ENCODE results near the gene AJAP1. TPM values are rescaled to one million over a fixed set of nuclear protein-coding genes. Genes with fewer than 3 reads are reported as not detected.

AJAP1 gene
- total and polyA plus RNA-seq, 2 of the 13 experiments (the other 11 are each of a cell fraction or from before 2014, with no cell fraction given), result not detected

- no peaks in the 10 kb centered on the region for H3K79me2 ChIP-seq (ENCODE audit: insufficient read depth, low read length)
- POLR2A ChIA-PET, result no interaction called here
- peaks cover 0 to 5% of the 10 kb centered on the region in 2 experiments; a peak in 2 of 5 replicates for H3K27me3 ChIP-seq (ENCODE audit: control insufficient read depth in 1 of 2, insufficient read depth in 2 of 2, low read length in 2 of 2)
- FAIRE-seq (no peak), DNase-seq (ENCODE audit: low spot score) (no peak), ATAC-seq (no peak)
- WGBS (ENCODE audit: low lambda C conversion rate), result 0% methylated on average over 6 of the region's 6 CpGs
- no peak overlapping the region for H3K27ac ChIP-seq (ENCODE audit: extremely low read length, insufficient read depth, low read length)
- no peaks in the 10 kb centered on the region for H3K4me1 ChIP-seq (ENCODE audit: insufficient read depth, low read length)
- no peaks in the 10 kb centered on the region for H3K36me3 ChIP-seq (replicated peaks in 1 of 2; ENCODE audit: control insufficient read depth in 1 of 2, insufficient read depth in 2 of 2, low read length in 2 of 2)
- in situ Hi-C loops (cut with HindIII; ENCODE audit: extremely low pct_ligation_motif_present, low pct_unique_long_range_greater_than_20kb) (no loop called here), intact Hi-C loops (cut with micrococcal nuclease; ENCODE audit: unreplicated experiment) (no loop called here)
- no TSS peak for BruUV-seq (replicated peaks)
- H3K9ac ChIP-seq (ENCODE audit: insufficient read depth, low read depth, low read length), result no peak overlapping the region
- no peak overlapping the region for H2AFZ ChIP-seq (ENCODE audit: low read length)
- no peaks in the 10 kb centered on the region for H4K20me1 ChIP-seq (ENCODE audit: insufficient read depth, low read length)
- CTCF ChIA-PET (ENCODE audit: low intra/inter-chr PET ratio, low total read pairs), result no interaction called here
- H3K4me2 ChIP-seq (ENCODE audit: low read depth, low read length), result no peak overlapping the region
- TF ChIP-seq GFI1 (CRISPR knock-in tag; IDR thresholded peaks at IDR 0.05; ENCODE audit: borderline replicate concordance), result no peak
- TF ChIP-seq RARA (CRISPR knock-in tag; IDR thresholded peaks at IDR 0.05), result no peak
- TF ChIP-seq ATF6 (CRISPR knock-in tag; conservative IDR thresholded peaks at IDR 0.05), result no peak
- no peak for TF ChIP-seq ELF3 (CRISPR knock-in tag; IDR thresholded peaks at IDR 0.05)
- TF ChIP-seq CHD2 (IDR thresholded peaks at IDR 0.05; ENCODE audit: low read depth, low read length), result no peak
- no peak for TF ChIP-seq ESRRA (CRISPR knock-in tag; IDR thresholded peaks at IDR 0.05; ENCODE audit: low read depth)
- TF ChIP-seq DNMT1 (CRISPR knock-in tag; IDR thresholded peaks at IDR 0.05), result no peak
- no peak for TF ChIP-seq ZNF558 (CRISPR knock-in tag; IDR thresholded peaks at IDR 0.05; ENCODE audit: borderline replicate concordance)
- TF ChIP-seq KLF16 (CRISPR knock-in tag; IDR thresholded peaks at IDR 0.05), result no peak
- TF ChIP-seq ZIK1 (CRISPR knock-in tag; IDR thresholded peaks at IDR 0.05; ENCODE audit: borderline replicate concordance, low read depth), result no peak
- no peak for TF ChIP-seq ZSCAN21 (CRISPR knock-in tag; IDR thresholded peaks at IDR 0.05; ENCODE audit: borderline replicate concordance)
- TF ChIP-seq HNRNPUL1 (IDR thresholded peaks at IDR 0.05; ENCODE audit: low read depth, low read length), result no peak
- no peak for TF ChIP-seq SKI (IDR thresholded peaks at IDR 0.05; ENCODE audit: partially characterized antibody)
- no peak for TF ChIP-seq ETS1 (CRISPR knock-in tag; IDR thresholded peaks at IDR 0.05)
- H3K4me3 ChIP-seq (replicated peaks in 1 of 3; ENCODE audit: insufficient read depth in 1 of 3, low read depth in 2 of 3, low read length in 3 of 3), result no peak overlapping the region
- H3K9me3 ChIP-seq (ENCODE audit: low read length), result 0 out of 2 replicates have a peak, but pooled peaks cover 8% of the 10 kb centered on the region
Measured at GRCh38 chr1:4830707-4831106, 176.3 kb downstream of the AJAP1 start.
